OCI-LY1 (cell line): ENCODE results near the gene DOCK2.

Experiments used
- H2AFZ ChIP-seq: fragments of 200-600 bp; sonication (generic), shearing (Covaris generic); 2 replicates; pipeline ENCODE4 v1.6.0; 2014; ENCODE audit warnings: antibody characterized with exemption, mild to moderate bottlenecking, low read length
- H3F3A ChIP-seq: fragments of 200-600 bp; sonication (generic), shearing (Covaris generic); 2 replicates; pipeline ENCODE4 v1.6.0; 2014; ENCODE audit warnings: mild to moderate bottlenecking, antibody characterized with exemption, low read length, moderate library complexity; ENCODE audit not compliant: insufficient read depth
- H3K27ac ChIP-seq: fragments of 200-600 bp; sonication (generic); 2 replicates; pipeline ENCODE4 v1.5.1; 2014; ENCODE audit warnings: low read length, mixed run types, mild to moderate bottlenecking, low read depth; ENCODE audit not compliant: poor library complexity, severe bottlenecking
- H3K27me3 ChIP-seq: fragments of 200-600 bp; sonication (generic); 2 replicates; pipeline ENCODE4 v1.6.0; 2014; ENCODE audit warnings: antibody characterized with exemption, mild to moderate bottlenecking, low read length, moderate library complexity; ENCODE audit not compliant: insufficient read depth
- H3K36me3 ChIP-seq: fragments of 200-600 bp; sonication (generic); 2 replicates; pipeline ENCODE4 v1.6.1; 2014; ENCODE audit warnings: mild to moderate bottlenecking, antibody characterized with exemption, low read length, moderate library complexity, mixed read lengths; ENCODE audit not compliant: insufficient read depth
- H3K4me1 ChIP-seq: fragments of 200-600 bp; sonication (generic); 2 replicates; pipeline ENCODE4 v1.5.1; 2014; ENCODE audit warnings: mild to moderate bottlenecking, low read length, moderate library complexity; ENCODE audit not compliant: insufficient read depth, severe bottlenecking
- H3K4me2 ChIP-seq: fragments of 200-600 bp; sonication (generic), shearing (Covaris generic); 2 replicates; pipeline ENCODE4 v1.6.1; 2014; ENCODE audit warnings: low read length
- H3K4me3 ChIP-seq: fragments of 200-600 bp; sonication (generic); 2 replicates; pipeline ENCODE4 v1.5.1; 2014; ENCODE audit warnings: low read length, low read depth, mild to moderate bottlenecking, mixed read lengths; ENCODE audit not compliant: poor library complexity, severe bottlenecking
- H3K79me2 ChIP-seq: fragments of 200-600 bp; shearing (Covaris generic); 2 replicates; pipeline ENCODE4 v1.6.1; 2016; ENCODE audit warnings: mixed run types, low read length, mixed read lengths; ENCODE audit not compliant: insufficient read depth
- H3K9ac ChIP-seq: fragments of 200-600 bp; sonication (generic), shearing (Covaris generic); 2 replicates; pipeline ENCODE4 v1.6.1; 2014; ENCODE audit warnings: mild to moderate bottlenecking, low read length, mixed read lengths
- H3K9me2 ChIP-seq: fragments of 200-600 bp; sonication (generic), shearing (Covaris generic); 2 replicates; pipeline ENCODE4 v1.6.1; 2014; ENCODE audit warnings: low read depth, mild to moderate bottlenecking, low read length, mixed read lengths
- H3K9me3 ChIP-seq: fragments of 200-600 bp; shearing (Covaris generic); 2 replicates; pipeline ENCODE4 v1.6.1; 2014; ENCODE audit warnings: low read length, mixed read lengths
- H4K20me1 ChIP-seq: fragments of 200-600 bp; sonication (generic), shearing (Covaris generic); 2 replicates; pipeline ENCODE4 v1.6.0; 2016; ENCODE audit warnings: mild to moderate bottlenecking, low read length; ENCODE audit not compliant: insufficient read depth
- CTCF ChIP-seq: fragments of 200-600 bp; sonication (generic), shearing (Covaris generic); IDR thresholded peaks from 2 replicates; pipeline ENCODE4 v1.5.1; 2017; ENCODE audit warnings: mild to moderate bottlenecking, antibody characterized with exemption, low read length, moderate library complexity, mixed read lengths
- EZH2 ChIP-seq: fragments of 200-600 bp; sonication (generic), shearing (Covaris generic); IDR thresholded peaks from 2 replicates; pipeline ENCODE4 v1.8.0; 2017; ENCODE audit warnings: borderline replicate concordance, mixed run types, mild to moderate bottlenecking, antibody characterized with exemption, low read length, moderate library complexity, mixed read lengths

Gene DOCK2

GRCh38 chr5:170049713-170050112, 412.6 kb downstream of the DOCK2 start:
- no peak overlapping the region for H3K4me2 ChIP-seq
- no peaks in the 10 kb centered on the region for H3K9me2 ChIP-seq
- H3K9ac ChIP-seq, result no peak overlapping the region
- no peaks in the 10 kb centered on the region for H3F3A ChIP-seq
- H3K4me3 ChIP-seq, result no peak overlapping the region
- no peaks in the 10 kb centered on the region for H3K9me3 ChIP-seq
- no peaks in the 10 kb centered on the region for H3K79me2 ChIP-seq
- H4K20me1 ChIP-seq, result no peaks in the 10 kb centered on the region
- H3K27me3 ChIP-seq, result no peaks in the 10 kb centered on the region
- H3K4me1 ChIP-seq, result no peaks in the 10 kb centered on the region
- H3K27ac ChIP-seq, result no peak overlapping the region
- H2AFZ ChIP-seq, result no peak overlapping the region
- H3K36me3 ChIP-seq, result peaks cover 83% of the 10 kb centered on the region
- TF ChIP-seq CTCF, result no peak

- Histone ChIP-seq H3F3A (no peaks in the 10 kb centered on the region), H2AFZ (no peak overlapping the region), H3K36me3 (peaks cover 86% of the 10 kb centered on the region), H3K9ac (no peak overlapping the region), H3K4me1 (no peaks in the 10 kb centered on the region), H3K79me2 (no peaks in the 10 kb centered on the region), H3K4me3 (no peak overlapping the region), H3K27ac (no peak overlapping the region), H3K9me2 (no peaks in the 10 kb centered on the region), H3K27me3 (no peaks in the 10 kb centered on the region), H3K4me2 (no peak overlapping the region), H3K9me3 (peaks cover 2% of the 10 kb centered on the region; the same call in 1 of the 2 replicates), H4K20me1 (no peaks in the 10 kb centered on the region)
- no peak for TF ChIP-seq EZH2
- TF ChIP-seq CTCF, result no peak
Measured at GRCh38 chr5:170053896-170054295, 416.8 kb downstream of the DOCK2 start.

GRCh38 chr5:170055606-170056005, 418.5 kb downstream of the DOCK2 start:
- no peaks in the 10 kb centered on the region for H3F3A ChIP-seq
- H3K27me3 ChIP-seq, result no peaks in the 10 kb centered on the region
- H4K20me1 ChIP-seq, result no peaks in the 10 kb centered on the region
- H3K9me2 ChIP-seq, result no peaks in the 10 kb centered on the region
- TF ChIP-seq CTCF, result no peak
- TF ChIP-seq EZH2, result no peak
- peaks cover 82% of the 10 kb centered on the region for H3K36me3 ChIP-seq
- no peak overlapping the region for H2AFZ ChIP-seq
- peaks cover 2% of the 10 kb centered on the region; the same call in 1 of the 2 replicates for H3K9me3 ChIP-seq
- no peaks in the 10 kb centered on the region for H3K4me1 ChIP-seq
- no peaks in the 10 kb centered on the region for H3K79me2 ChIP-seq
- H3K27ac ChIP-seq, result no peak overlapping the region
- H3K4me3 ChIP-seq, result no peak overlapping the region
- no peak overlapping the region for H3K4me2 ChIP-seq
- H3K9ac ChIP-seq, result no peak overlapping the region
